Stimulated activated CD8-positive, alpha-beta memory T cell treated with anti-CD3 and anti-CD28 coated beads, Interleukin-2, amount 100 ng/mL, for 1 hour (primary cell): ENCODE results near the gene GALNTL6.

ENCODE experiments used
- DNase-seq, 2 donors: peaks; one replicate each; pipeline ENCODE4 v3.0.0-alpha.2; 2020; ENCODE audit warnings: low read depth in 2 of 2

Gene GALNTL6

DNA sequence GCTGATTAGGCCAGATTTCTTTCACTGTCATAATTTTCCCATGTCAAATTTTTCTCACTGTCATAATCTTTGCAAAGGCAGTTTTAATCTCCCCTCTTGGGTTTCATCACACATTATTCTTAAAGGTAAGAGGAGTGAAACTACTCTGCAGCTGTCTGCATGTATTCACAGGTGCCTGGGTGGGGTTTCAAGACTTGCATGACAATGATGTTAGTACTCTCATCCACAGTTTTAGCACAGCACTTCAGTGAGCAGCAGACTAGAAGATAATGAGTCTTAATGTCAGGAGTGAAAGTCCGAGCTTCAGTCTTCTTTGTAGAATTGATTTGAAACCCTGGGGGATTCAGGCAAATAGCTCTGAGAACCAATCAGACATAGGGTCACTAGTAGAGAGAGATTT, 1172.9 kb downstream of the GALNTL6 start:
- DNase-seq: no peak

DNA sequence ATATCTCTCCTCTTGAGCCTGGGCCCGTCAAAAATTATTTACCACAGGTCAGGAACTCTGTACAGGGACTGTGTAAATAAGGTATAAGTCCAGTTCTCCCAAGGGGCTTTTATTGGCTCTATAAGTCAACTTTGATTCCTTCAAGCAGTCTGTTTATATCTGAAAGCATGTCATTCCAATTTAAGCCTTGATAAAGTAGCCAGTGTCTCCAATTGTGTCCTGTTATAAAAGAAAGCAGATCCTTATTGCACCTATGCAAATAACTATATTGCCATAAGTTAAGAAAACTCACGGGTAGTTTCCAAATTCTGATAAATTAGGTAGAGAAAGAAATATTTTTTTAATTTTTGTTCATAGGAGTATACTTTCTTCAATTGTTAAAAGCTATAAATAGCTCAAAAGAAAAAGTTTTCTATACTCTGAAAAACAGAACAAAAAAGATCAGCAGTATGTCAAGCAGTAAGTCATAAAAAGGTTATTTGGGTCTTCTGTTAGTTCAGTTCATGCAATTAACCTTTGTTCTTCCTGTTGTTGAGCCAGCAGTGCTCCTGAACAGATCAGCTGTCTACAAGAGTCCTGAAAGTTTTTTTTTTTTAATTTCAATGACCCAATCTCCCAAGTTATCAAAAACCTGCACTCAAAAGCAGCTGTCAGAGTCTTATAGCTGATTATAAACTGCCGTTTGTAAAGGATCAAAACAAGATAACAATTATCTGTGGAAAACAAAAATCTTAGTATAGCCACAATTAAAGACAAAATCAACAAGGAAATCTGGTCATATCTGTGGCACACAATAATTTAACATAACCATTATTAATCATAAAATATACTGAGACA, 1177.0 kb downstream of the GALNTL6 start:
- DNase-seq: no peak

DNA sequence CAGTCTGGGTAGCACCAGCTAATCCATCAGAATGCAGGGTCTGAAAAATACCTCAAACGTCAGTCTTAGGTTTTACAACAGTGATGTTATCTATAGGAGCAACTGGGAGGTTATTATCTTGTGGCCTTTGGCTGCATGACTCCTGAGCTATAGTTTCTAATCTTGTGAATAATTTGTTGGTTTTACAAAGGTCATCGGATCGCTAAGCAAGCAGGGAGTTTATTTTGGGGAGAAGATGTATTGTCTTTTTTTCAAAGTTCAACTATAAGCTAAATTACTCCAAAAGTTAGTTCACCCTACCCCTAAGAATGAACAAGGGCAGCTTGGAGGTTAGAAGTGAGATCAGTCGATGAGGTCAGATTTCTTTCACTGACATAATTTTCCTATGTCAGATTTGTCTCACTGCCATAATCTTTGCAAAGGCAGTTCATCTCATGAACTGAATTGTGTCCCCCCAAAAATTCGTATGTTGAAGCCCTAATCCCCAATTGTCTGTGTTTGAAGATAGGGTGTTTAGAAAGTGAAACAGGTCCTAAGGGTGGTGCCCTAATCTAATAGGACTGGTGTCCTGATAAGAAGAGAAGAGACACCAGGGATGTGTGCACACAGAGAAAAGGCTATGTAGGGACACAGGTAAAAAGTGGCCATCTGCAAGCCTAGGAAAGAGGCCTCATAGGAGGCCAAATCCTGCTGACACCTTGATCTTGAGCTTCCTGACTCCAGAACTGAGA, 1179.6 kb downstream of the GALNTL6 start:
- DNase-seq: no peak

DNA sequence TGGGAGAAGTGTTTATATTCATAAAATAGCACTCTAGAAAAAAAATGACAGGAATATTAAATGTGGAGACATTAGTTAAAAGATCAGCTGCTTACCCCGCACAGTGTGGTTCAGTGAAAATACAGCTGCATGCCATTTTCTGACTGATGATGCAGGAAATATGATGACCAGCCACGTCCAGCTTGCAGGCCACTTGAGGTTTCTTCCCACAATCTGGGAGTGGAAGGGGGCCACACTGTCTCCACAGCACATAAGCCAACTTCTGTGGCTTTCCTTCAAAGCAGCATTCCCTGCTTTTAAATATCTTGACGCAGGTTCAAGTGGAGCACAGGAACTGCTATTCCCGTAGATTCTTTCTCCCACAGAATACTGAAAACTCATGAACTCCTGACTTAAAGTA, 1182.0 kb downstream of the GALNTL6 start:
- DNase-seq: no peak

DNA sequence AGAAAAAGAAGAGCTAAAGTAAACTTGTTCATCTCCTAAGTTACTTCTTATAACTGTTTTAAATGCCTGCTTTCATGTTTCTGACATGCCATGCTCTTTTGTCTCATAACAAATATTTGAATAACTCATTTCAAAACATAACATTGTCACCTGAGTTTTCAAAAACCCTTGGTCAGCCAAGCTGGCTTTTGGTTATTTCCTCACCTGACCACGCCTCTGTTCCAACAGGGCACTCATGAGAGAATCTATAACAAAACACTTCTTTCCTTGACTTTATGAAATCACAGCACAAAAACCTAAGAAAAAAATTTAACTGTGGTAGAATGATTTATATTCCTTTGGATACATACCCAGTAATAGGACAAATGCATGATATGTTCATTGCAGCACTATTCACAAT, 1182.5 kb downstream of the GALNTL6 start:
- no peak for DNase-seq

DNA sequence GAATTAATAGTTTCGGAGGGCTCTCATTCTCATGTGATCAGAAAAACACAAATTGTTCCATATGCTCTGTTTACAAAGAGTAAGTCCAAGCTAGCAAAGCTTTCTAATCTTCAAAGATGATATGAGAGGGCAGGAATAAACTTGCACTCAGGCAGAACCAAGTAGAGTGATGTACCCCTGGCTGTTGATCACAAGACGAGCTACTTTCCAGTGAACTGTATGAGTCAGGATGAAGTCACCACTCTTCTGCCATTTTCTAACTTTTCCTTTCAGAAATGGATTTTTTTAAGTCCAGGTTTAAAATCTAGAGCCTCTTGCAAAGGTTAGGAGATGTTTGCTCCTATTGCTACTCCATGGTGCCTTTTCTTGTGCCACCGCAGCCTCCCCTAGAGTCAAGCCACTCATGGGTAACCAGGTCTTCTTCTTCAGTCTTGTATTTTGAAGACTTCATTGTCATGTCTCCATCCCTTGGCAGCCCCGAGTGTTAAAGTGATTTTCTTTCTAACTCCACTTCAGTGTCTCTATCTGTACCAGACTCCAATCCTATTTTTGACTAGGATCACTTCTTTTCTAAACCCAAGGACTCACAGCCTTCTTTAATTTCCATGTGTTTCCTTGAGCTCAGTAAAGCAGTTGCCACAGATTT, 1183.5 kb downstream of the GALNTL6 start:
- no peak for DNase-seq

DNA sequence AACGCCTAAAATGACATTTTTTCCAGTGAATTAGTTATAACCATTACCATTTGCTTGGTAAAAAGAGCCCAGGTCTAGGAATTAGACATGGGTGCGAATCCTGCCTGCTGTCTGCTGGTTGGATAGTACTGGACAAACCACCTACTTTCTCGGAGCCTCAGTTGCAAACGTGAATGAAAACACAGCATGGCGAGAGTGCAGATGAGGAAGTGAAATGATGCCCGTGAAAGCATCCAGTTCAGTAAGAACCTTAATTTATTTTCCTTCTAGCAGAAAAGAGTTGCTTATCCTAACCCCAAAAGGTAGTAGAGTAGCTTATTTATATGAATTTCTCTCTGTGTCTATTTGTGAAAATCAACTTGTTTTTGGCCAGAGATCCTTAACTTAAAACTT, 1184.0 kb downstream of the GALNTL6 start:
- DNase-seq: no peak

DNA sequence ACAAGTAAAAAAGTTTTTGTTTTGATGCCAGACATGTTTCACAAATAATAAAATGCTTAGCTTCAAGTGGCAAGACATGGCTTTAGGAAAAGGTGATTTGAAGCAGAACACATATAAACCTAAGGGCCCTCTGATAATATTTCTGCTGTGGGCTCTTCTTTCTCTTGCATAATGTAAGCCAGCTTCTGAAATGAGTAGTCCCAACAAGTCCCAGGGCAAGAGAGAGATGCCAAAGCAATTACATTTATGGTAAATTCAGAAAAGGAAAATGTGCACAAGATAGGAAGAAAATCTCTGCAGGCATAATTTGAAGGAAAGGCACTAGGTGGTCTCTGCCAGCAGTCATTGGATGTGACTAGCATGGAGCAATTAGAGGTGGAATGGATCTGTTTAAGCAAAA, 1184.7 kb downstream of the GALNTL6 start:
- DNase-seq: no peak

DNA sequence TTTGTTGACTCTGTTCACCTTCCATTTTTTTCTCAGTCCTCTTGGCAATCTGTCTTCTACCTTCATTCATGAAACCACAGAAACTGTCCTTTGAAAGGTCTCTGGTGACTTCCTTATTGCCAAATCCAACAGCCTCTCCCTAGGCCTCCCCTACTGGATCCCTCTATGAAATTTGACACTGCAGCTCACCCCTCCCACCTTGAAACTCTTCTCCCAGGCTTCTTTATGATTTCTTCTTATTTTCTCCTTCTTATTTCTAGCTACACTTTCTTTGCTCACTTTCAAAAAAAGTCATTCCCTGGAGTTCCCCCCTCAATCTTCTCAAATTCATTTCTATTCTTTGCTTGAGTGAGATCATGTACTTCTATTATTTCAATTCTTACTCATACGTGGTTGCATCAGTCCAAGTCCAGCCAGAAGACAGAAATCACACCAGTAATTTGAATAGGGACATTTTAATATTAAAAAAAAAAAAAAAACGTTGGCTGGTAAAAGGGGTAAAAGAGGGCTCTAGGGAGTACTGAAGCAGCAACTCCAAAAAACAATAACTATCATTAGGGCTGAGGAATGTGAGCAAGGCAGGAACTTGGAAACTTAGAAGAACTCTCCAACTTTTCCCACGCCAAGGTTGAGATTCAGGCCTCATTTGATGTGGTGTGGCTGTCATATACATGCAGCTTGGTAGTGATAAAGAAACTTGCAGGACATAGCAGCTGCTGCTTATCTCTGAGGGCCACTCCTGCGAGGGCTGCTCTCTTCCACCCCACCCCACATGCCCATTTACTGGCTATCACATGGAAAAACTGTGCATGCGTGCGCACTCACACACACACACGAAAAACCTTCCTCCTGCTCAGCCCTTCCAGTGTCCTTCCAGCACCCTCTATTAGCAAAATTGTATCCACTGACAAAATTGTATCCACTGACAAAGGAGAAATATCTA, 1185.6 kb downstream of the GALNTL6 start:
- DNase-seq: no peak

DNA sequence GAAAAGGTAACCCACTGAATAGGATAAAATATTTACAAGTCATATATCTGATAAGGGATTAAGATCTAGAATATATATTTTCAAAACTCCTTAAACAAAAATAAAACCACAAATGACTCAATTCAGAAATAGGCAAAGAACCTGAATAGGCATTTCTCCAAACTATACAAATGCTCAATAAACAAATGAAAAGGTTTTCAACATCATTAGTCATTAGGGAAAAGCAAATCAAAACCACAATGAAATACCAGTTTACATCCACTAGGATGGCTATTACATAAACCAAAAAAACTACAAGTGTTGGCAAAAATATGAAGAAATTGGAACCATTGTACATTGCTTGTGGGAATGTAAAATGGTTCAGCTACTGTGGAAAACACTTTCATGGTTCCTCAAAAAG, 1188.4 kb downstream of the GALNTL6 start:
- DNase-seq: no peak

DNA sequence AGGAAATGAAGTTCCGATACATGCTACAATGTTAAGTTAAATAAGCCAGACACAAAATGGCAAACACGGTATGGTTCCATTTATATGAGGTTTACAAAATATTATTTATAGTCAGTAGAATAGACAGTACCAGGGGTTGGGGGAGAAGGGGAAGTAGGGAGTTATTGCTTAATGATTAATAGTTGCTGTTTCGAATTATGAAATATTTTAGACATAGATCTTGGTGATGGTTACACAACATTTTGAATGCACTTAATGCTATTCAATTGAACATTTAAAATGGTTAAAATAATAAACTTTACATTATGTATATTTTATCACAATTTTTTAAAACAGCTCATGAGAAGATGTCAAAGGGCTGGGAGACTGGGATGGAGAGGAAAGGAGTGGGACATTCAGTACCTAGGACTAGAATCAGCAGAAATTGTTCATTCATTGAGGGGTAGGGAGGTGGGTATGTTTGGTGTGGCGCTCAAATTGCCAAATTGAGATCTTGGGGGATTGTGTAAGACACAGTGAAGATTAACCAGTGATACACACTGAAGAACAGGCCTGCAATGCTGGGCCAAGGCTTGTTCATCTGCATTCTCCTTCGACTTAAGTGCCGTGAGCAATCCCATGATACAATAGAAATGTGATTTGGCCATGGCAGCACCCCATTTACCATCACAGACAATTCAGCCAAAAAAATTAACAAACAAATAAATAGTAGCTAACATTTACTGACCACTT, 1189.8 kb downstream of the GALNTL6 start:
- no peak for DNase-seq

DNA sequence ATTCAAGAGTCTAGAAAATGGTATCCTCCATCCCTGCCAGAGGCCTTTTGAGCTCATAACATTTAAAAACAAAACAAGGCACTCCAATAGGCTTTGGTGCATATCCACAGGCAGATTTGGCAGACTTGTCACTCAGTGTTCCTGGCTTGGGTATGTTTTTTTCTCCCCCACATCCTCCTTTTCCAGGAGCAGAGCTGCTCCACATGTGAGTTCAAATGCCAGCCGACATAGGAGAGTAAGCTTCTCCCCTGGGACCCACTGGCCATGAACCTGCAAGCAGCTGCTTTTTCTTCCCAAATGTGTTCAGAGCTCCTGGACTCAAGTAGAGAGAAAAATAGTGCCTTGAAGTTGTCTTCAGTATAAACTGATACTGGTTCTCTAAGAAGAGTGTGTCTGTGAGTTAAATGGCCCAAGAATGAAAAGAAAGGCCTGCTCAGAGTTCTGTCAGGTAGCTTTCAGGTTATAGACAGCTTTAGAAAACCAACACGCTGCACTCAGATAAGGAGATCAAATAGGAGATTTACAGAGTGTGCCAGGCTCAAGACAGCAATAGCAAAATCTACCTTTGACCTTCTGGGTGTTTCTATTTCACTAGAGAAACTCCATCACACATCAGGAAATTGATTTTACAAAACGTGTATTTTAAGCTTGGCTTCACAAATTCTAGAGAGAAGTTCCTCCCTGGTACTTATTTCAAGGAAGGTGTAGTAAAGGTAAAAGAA, 1192.9 kb downstream of the GALNTL6 start:
- no peak for DNase-seq

DNA sequence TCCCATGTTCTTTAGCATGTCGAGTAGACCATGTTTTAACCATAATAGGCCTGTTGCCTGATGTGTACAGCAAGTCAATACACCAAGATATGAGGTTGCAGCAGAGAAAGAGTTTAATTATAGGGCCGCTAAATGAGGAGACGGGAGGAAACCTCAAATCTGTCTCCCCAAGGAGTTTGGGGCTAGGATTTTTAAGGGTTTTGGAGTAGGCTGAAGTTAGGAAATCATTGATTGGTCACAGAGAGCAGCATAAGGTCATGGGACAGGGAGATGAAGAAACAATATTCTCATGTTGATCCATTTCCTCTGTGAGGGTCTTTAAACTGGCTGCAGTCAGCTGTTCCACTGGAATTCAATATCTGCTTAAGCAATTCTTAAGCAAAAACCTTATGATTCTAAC, 1195.2 kb downstream of the GALNTL6 start:
- no peak for DNase-seq

DNA sequence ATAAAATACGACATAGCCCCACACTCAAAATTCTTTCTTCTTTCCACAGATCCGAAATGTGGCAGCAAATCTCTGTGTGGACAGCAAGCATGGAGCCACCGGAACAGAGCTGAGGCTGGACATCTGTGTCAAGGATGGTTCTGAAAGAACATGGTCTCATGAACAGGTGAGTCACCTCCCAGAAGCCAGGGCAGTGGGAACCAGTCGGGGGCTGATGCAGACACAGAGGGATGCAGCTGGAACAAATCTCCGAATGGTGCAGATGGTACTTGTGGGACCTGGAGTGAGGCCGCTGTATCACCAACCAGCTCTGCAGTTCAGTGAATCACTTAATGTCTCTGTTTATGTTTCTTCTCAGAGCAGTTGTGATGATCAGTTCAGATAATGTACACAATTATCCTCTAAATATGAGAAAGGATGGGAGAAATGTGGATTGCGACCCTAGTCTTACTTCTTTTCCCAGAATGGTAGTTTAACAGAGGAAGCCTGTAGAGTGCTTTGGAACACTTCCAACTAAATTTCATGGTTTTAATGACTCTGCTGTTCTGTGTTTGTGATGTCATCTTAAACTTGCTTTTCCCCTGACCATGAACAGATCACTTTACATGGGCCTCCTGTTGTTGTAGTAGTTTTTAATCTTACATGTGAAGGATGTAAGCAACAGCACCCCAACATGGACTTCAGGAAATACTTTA, 1196.1 kb downstream of the GALNTL6 start:
- no peak for DNase-seq

DNA sequence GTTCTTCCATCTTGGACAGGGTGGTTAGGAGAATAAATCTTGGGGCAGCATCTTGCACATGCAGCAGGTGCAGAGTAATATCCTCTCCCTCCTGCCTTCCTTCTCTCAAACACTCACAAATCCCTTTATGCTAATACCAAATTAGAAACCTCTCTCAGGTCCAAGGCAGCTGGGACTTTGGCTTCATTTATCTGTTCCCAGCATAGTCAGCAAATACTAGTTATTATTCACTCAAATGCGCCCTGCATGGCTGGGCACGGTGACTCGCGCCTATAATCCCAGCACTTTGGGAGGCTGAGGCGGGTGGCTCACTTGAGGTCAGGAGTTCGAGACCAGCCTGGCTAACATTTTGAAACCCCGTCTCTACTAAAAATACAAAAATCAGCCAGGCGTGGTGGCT, 1199.4 kb downstream of the GALNTL6 start:
- DNase-seq: no peak

DNA sequence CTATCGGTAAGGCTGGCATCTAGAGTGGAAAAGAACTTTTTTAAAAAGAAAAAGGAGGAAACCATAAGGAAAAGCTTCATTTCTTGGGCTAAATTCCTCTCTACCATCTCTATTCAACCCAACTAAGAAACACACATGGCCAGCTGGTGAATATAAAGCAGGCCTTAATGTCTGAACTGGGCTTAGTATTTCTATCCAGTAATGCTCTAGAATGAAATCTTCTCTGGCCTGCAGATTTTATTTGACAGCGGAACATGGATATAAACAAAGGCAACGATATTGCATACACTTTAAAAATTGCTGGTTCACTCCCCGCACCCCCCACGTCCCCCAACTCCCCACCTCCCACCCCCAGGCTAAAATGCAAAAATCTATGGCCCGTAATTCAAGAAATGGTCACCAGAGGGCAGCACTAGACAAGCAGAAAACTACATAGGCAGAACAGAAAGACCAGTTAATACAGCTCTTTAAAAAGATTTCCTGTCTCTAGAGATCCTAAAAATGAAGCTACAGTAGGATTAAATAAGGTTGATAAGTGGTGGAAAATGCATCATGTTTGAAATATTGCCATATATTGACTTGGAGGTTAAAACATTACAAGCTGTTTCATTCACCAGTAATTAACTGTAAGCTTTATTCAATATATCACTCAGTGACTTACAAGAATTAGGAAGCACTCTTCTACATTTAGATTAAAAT, 1200.2 kb downstream of the GALNTL6 start:
- peak; percentile 14 for DNase-seq

DNA sequence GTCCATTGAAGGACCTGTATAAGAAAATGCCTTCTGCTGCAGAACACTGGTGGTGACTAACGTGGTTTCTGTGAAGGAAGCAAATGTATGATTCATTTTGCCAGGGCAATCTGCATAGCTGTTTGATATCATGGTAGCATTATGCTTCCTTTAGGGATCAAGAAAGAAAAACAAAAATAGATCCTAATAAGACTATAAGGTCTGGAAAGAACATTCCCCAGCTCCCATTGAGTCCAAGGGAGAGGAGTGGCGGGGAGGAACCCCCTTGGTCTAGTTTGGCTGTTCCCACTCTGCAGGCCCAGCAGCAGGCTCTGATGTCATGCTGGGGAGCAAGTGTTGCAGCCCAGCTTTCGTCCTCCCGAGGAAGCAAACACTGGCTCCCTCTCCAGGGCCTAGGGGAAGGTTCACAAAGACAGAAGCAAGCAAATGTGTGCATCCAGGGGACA, 1200.9 kb downstream of the GALNTL6 start:
- no peak for DNase-seq

DNA sequence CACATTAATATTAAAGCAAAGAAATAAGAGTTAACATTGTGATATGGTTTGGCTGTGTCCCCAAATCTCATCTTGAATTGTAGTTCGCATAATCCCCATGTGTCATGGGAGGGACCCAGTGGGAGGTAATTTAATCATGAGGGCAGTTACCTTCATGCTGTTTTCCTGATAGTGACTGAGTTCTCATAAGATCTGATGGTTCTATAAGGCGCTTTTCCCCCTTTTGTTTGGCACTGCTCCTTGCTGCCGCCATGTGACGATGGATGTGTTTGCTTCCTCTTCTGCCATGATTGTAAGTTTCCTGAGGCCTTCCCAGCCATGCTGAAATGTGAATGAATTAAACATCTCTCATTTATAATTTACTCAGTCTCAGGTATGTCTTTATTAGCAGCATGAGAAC, 1201.6 kb downstream of the GALNTL6 start:
- DNase-seq: no peak

DNA sequence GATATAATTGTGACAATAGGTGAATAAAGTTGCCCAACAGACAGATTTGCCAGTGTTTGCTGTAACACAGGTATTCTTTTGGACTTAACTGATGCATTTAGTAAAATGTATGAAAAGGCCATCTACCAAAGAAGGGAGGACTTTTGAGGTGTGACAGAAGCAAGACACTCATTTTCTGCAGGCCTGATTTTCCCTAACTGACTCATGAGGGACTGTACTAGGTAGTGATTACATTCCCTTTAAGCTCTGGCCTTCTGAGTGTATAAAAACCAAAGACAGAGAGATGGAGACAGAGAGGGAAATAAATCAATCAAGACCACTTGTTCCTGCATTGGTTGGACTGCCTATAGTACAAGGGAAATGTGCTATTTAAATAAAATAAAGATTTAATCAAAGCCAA, 1204.6 kb downstream of the GALNTL6 start:
- DNase-seq: no peak
